ENCODE data around the gene MYT1.
"Not testable (repeated sequence)": the region's sequence is repeated elsewhere in the genome, so short reads cannot be mapped to it uniquely, and the experiment has no call there.

Gene MYT1

DNA sequence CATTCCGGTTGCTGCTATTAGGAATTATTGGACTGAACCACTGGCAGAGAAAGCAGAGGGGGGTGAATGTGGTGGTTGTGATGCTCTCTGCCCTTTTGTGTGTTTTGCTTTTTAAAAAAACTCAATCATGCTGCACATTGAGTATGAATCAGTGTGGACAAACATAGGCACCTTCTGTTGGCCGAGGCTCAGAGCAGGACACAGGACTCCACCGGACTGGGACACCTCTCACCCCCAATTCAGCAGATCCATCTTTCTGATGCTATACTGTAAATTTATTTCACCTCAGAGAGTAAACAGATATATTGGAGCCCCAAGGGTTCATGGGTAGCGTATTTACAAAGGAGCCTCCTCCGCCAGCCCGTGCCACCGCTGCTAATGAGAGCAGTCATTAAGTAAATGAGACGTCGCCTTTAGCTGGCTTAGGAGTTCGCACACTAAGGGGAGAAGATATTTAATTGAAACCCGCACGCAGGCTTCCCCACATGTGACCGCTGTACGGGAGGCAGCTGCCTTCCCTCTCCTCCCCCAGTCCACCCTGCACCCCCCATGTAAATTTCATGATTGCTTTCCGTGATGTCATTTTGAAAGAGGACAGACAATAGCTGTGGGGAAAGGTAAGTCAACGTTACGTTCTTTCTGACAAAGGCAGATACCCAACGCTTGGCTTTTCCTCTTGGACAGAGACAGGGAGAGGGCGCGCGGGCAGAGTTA lies at the start of gene MYT1:
MYT1 (plus strand) TSS at position 330 of the 714 bp plus-strand sequence. CDS start 34,410 bp downstream, outside the sequence.
- no peak for DNase-seq (ENCODE audit: low read depth, low spot score)

DNA sequence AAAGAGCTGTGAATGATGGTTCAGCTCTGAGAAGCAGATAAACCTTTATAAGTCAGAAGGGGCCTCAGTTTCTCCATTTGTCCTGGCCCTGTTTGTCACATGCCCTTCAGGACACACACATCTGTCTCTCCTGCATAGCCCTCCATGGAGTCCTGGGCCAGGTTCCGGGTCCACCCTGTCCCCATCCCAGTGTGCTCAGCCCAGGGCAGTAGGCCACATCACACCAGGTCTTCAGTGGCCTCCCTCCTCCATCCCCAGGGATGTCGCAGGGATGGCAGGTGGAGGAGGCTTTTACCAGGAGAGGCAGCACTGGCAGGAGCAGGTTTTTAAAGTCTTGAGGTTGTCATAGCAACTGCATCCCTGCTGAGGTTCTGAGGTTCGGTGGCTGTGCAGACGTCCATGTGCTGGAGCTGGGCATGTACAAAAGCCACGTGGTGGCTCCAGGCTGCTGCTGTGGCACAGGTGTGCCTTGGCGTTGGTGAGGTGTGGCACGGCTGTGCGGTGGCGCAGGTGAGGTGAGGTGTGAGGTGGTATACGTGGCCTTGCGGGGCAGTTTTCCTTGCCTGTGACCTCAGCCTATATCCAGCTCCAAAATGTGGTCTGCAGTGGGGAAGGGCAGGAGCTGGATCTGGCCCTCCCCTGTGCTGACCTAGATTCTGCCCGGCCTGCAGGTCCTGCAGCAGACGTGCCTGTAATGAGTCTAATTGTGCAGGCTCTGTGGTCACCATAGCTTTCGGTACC lies 48.9 kb upstream of the MYT1 start:
- DNase-seq (ENCODE audit: low read depth, low spot score), result no peak

DNA sequence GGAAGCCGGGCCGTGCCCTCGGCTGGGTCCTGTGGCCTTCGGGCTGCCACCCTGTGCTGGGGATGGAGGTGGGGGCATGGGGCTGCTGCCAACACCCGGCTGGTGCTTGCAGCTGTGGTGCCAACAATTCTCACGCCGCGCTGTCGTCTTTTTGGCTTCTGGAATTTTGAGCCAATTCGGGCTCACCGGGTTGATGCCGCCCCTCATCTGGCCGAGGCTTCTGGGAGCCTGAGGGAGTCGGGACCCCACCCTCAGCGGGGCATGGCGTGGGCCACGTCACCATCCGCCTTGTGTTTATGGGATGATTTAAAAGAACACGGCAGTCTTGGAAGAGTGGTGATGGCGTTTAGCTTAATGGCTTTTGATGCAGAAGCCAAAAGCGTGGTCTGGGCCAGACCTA lies 48.2 kb upstream of the MYT1 start:
- DNase-seq (ENCODE audit: low read depth, low spot score), result no peak

DNA sequence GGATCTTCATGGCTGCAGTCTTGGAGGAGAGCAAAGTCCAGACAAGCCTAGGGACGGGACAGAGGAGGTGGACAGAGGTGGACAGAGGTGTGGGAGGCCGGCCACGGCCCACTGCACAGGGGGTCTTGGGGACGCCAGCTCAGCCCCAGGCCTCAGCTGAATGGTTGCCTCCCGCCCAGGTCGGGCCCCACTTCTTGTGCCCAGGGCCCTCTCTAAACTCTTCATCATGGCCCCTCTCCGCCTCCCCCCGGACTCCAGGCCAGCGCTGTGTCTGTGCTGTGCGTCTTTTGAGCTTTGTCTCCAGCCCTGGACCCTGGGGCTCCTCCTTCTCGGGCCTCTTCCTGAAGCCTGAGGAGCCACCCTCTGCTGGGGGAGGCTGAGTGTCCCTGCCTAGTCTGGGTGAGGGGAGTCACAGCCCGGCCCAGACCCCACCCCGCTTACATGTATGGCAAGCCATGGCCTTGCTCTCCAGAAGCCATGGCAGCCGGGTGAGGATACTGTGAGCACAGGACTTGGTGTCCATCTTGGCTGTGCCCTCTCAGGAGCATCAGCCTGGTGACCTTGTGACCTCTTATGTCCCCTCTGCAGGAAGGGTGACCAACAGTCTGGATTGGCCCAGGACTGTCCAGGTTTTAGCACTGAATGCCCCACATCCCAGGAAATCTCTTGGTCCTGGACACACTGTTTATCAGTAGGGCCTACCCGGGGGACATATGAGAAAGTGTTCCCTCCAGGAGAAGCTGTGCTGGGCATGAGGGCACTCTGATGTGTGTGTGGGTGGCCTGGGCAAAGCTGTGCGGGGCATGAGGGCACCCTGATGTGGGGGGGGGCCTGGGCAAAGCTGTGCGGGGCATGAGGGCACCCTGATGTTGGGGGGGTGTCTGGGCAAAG lies 47.5 kb upstream of the MYT1 start:
- no peak for DNase-seq (ENCODE audit: low read depth, low spot score)

DNA sequence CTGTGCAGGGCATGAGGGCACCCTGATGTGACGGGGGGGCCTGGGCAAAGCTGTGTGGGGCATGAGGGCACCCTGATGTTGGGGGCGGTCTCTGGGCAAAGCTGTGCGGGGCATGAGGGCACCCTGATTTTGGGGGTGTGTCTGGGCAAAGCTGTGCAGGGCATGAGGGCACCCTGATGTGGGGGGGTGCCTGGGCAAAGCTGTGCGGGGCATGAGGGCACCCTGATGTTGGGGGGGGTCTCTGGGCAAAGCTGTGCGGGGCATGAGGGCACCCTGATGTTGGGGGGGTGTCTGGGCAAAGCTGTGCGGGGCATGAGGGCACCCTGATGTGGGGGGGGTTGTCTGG lies 46.8 kb upstream of the MYT1 start:
- DNase-seq (ENCODE audit: low read depth, low spot score), result not testable (repeated sequence)

DNA sequence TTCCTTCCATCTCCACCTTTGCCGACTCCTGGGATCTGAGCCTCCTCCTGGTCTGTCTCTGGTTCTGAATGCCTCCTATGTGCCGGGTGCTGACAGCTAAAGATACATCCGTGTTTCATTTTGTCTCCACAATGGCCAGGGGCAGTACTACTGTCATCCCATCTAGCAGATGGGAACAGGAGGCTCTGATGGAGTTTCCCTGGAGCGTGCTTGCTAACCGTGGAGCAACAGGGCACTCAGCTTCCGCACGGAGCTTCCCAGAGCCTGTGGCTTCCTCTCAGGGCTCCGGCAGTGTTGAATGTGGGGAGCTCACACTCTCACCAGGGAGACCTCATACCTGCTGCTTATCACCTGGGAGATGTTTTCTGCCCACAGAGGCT lies 45.0 kb upstream of the MYT1 start:
- no peak for DNase-seq (ENCODE audit: low read depth, low spot score)

DNA sequence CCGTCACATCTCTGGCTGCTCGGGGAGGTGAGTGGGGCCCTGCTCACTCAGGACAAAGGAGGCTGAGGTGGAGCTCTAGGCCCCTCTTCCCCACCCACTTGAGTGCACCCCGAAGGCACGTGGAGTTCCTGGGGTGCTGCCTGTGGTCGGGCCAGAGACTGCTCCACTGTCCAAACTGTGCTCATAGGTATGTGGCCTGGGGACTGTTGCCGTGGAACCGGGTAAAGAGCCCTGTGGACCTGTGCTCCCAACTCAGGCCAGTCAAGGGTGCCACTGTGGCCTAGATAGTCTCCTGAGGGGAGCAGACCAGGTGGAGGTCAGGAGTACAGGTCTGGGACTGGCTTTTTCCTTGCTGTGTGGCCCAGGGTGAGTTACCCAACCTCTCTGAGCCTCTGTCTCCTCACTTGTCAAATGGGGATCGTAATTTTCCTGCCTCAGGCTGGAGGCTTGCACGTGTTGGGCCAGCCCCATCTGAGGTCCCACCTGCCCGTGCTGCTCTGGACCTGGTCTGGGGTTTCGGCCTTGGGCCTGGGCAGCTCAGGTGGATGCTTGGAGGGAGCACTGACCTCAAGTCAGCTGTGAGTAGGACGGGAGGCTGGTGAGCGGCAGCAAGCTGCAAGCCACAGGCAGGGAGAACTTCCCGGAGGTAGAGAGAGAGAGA lies 44.4 kb upstream of the MYT1 start:
- DNase-seq (ENCODE audit: low read depth, low spot score), result no peak

DNA sequence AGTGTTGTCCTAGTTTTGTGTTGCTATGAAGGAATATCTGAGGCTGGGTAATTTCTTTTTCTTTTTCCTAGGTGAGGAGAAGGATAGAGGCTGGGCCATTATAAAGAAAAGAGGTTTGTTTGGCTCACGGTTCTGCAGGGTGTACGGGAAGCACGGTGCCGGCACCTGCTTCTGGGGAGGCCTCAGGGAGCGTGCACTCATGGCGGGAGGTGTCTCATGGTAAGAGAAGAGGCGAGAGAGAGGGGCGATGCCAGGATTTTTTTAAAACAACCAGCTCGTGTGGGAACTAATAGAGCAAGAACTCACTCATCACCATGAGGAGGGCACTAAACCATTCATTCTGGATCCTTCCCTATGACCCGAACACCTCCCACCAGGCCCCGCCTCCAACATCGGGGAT lies 42.7 kb upstream of the MYT1 start:
- DNase-seq (ENCODE audit: low read depth, low spot score), result no peak

DNA sequence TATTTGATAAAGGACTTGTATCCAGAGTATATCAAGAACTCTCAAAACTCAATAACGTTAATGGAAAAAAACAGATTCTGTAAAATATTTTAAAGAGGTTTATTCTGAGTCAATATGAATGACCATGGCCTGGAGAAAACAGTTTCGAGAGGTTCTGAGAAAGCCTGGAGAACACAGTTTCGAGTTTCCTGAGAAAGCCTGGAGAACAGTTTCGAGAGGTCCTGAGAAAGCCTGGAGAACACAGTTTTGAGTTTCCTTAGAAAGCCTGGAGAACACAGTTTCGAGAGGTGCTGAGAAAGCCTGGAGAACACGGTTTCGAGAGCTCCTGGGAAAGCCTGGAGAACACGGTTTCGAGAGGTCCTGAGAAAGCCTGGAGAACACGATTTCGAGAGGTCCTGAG lies 41.3 kb upstream of the MYT1 start:
- DNase-seq (ENCODE audit: low read depth, low spot score), result not testable (repeated sequence)

DNA sequence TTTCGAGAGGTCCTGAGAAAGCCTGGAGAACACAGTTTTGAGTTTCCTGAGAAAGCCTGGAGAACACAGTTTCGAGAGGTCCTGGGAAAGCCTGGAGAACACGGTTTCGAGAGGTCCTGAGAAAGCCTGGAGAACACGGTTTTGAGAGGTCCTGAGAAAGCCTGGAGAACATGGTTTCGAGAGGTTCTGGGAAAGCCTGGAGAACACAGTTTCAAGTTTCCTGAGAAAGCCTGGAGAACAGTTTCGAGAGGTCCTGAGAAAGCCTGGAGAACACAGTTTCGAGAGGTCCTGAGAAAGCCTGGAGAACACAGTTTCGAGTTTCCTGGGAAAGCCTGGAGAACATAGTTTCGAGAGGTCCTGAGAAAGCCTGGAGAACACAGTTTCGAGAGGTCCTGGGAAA lies 40.7 kb upstream of the MYT1 start:
- DNase-seq (ENCODE audit: low read depth, low spot score), result not testable (repeated sequence)

DNA sequence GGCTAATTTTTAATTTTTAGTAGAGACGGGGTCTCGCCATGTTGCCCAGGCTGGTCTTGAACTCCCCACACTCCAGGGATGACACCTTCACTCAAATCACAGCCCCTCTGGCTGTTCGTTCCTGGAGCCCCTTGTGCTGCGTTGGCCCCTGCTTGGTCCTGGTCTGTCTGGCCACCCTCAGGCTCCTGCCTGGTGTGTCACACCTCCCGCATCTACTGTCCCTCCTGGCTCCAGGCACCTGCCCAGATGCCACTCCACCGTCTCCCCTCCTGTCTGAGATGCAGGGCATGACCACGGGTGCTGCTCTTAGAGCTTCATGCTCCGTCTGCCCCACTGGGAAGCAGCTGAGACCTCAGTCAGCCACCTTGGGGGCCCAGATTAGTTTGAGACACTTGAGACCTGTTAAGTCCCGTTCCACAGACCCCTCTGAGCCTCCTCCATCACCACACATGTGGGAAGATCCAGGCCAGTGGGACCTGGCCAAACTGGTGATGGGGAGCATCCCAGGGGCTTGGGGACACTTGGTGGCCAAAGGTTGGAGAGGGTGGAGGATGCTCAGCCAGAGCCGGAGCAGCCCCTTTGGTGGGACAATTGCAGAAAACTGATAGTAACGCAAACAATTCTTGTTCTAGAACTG lies 35.0 kb upstream of the MYT1 start:
- DNase-seq (ENCODE audit: low read depth, low spot score), result no peak

DNA sequence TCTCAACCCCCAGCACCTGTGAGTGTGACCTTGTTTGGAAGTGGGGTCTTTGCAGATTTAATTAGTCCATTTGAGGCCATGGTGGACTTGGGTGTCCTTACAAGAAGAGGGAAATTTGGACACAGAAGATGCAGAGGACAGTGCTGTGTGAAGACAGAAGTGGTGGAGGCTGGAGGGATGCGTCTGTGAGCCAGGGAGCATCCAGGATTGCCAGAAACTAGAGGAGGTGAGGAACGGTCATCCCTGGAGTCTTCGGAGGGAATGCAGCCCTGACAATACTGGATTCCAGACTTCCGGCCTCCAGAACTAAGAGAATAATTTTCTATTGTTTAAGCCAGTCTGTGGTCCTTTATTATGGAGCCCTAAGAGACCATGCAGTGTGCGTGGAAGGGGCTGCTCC lies 34.0 kb upstream of the MYT1 start:
- DNase-seq (ENCODE audit: low read depth, low spot score), result no peak

DNA sequence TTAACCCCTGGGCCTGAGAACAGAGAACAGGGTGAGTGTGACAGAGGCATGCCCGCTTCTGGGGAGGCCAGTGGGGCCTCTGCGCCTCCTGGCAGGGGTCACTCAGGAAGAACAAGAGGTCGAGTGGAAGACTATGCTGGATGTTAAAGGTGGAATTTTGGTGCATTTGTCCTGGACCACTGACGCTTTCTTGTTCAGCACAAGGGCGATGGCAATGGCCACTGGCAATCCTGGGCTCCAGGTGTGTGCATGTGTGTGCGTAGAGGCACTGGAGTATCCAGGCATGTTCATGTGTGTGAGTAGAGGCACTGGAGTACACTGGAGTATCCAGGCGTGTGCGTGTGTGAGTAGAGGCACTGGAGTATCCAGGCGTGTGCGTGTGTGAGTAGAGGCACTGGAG lies 33.4 kb upstream of the MYT1 start:
- DNase-seq (ENCODE audit: low read depth, low spot score), result no peak

DNA sequence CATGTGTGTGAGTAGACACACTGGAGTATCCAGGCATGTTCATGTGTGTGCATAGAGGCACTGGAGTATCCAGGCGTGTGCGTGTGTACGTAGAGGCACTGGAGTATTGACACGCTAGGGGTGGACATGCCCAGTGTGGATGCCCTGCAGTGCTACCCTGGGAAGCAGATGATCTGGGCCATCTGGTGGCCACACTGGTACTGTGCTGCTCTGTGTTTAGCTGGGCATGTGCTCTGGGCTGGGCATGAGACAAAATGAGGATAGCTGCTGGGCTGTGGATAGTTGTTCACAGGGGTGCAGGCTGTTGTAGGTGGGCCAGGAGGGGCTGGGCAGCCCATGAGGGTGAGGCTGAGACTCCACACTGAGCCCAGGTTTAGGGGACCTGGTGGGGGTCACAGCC lies 32.8 kb upstream of the MYT1 start:
- no peak for DNase-seq (ENCODE audit: low read depth, low spot score)

DNA sequence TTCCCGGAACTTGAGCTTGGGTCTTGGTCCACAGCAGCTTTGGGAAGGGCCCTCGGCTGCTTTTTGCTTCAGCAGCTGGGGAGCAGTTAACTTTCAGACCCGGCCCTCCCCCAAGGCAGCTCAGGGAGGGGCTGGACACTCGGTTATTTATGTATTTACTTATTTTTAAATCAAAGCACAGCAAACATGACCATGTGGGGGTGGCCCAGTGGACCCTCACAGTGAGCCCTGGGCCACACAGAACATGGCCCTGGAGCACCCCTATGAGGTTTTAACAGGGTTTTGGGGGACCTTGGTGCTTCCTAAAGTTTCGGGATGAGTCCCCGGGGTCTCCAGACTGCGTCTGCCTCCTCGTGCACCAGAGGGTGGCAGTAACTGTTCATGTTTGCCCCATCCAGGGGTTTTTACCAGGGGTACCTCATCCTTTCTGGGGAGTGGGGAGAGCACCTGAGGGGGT lies 30.3 kb upstream of the MYT1 start:
- no peak for DNase-seq (ENCODE audit: low read depth, low spot score)

DNA sequence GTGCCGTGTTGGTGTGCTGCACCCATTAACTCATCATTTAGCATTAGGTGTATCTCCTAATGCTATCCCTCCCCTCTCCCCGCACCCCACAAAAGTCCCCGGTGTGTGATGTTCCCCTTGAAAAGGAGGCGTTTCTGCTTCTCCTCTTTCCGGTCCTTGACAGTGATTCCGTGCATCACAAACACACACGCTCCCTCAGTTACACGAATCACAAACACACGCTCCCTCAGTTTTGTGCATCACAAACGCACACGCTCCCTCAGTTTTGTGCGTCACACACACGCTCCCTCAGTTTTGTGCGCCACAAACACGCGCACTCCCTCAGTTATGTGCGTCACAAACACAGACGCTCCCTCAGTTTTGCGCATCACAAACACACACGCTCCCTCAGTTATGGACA lies 29.5 kb upstream of the MYT1 start:
- not testable (repeated sequence) for DNase-seq (ENCODE audit: low read depth, low spot score)

DNA sequence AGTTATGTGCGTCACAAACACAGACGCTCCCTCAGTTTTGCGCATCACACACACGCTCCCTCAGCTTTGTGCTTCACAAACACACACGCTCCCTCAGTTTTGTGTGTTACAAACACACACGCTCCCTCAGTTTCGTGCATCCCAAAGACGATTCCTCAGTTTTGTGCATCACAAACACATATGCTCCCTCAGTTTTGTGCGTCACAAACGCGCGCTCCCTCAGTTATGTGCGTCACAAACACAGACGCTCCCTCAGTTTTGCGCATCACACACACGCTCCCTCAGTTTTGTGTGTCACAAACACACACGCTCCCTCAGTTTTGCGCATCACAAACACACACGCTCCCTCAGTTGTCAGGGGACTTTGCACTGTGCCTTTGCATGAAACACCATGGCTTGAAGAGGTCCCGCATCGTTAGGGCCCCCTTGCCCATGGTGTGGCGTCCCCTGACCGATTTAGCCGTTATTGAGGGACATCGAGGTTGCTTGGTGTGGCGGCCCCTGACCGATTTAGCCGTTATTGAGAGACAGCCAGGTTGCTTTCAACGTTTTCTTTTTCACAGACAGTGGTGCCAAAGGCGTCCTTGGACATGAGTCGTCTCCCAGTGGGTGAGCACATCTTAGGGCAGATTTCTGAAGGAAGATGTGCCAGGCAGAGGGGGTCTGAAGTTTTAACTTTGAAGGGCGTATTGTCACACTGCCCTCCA lies 28.1 kb upstream of the MYT1 start:
- no peak for DNase-seq (ENCODE audit: low read depth, low spot score)

DNA sequence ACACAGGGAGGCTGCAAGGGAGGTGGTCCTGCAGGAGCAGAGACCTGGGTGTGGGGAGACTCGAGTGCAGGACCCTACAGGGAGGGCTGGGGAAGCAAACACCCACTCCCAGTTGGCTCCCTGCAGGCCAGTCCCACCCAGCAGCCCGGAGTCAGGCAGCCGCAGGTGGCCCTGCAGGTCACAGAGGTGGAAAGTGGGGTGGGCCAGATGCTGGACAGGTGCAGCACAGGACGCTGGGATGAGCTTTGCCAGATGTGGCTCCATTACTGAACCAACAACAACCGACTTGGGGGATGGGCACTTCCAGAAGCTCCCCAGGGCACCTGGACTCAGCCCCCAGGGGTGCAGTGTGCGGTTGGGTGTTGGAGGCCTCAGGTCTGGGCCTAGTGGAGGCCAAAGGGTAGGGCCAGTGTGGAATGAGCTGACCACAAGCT lies 26.6 kb upstream of the MYT1 start:
- no peak for DNase-seq (ENCODE audit: low read depth, low spot score)

DNA sequence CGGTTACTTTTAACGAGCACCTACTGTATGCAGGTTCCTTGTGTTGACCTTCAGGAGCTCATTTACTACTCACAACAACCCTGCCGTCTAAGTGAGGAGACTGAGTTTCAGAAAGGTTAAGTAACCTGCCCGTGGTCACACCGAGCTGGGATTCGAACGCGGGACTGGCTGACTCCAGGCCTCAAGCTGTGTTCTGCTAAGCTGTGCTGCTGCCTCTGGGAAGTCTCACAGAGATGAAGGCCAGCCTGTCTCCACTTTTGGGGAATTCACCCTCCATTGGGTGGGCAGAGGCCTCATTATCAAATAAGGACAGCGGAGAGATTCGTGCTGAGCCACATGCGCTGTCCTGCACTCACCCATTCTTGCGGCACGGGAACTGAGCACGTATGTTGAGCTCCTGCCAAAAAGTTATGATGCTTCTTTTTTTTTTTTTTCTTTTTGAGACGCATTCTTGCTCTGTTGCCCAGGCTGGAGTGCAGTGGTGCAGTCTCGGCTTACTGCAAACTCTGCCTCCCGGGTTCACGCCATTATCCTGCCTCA lies 25.9 kb upstream of the MYT1 start:
- DNase-seq (ENCODE audit: low read depth, low spot score), result no peak
